ENCODE data around the gene RPS5. TPM values are rescaled to one million over a fixed set of nuclear protein-coding genes. Genes with fewer than 3 reads are reported as not detected.

The RPS5 gene
- total RNA-seq, 1 donor: 1,453 TPM

- no peak overlapping the region for H3K4me3 ChIP-seq (ENCODE audit: low read depth, low read length)
- DNase-seq (ENCODE audit: low read depth): no peak
- TF ChIP-seq CTCF (IDR thresholded peaks at IDR 0.05; ENCODE audit: insufficient read depth, low read length): no peak
These were observed 33.2 kb upstream of the RPS5 start for GRCh38 chr19:58353717-58354477.

GRCh38 chr19:58354478-58355030 is 32.5 kb upstream of the RPS5 start:
- H3K4me3 ChIP-seq (ENCODE audit: low read depth, low read length): no peak overlapping the region
- DNase-seq (ENCODE audit: low read depth): no peak
- TF ChIP-seq CTCF (IDR thresholded peaks at IDR 0.05; ENCODE audit: insufficient read depth, low read length): no peak

GRCh38 chr19:58355215-58355796 is 31.8 kb upstream of the RPS5 start:
- no peak for TF ChIP-seq CTCF (IDR thresholded peaks at IDR 0.05; ENCODE audit: insufficient read depth, low read length)
- no peak overlapping the region for H3K4me3 ChIP-seq (ENCODE audit: low read depth, low read length)
- DNase-seq (ENCODE audit: low read depth): no peak

GRCh38 chr19:58355908-58356765 is 30.9 kb upstream of the RPS5 start:
- H3K4me3 ChIP-seq (ENCODE audit: low read depth, low read length): no peak overlapping the region
- no peak for TF ChIP-seq CTCF (IDR thresholded peaks at IDR 0.05; ENCODE audit: insufficient read depth, low read length)
- peak; percentile 10 for DNase-seq (ENCODE audit: low read depth)

GRCh38 chr19:58356766-58357480 is 30.1 kb upstream of the RPS5 start:
- no peak for DNase-seq (ENCODE audit: low read depth)
- H3K4me3 ChIP-seq (ENCODE audit: low read depth, low read length): no peak overlapping the region
- TF ChIP-seq CTCF (IDR thresholded peaks at IDR 0.05; ENCODE audit: insufficient read depth, low read length): no peak

Data from fibroblast of the aortic adventitia (primary cell).